WTC11 (cell line): ENCODE data around the gene SYNC.

Source experiments
- TEAD4 ChIP-seq: sonication (generic); formaldehyde crosslinking; IDR thresholded peaks from 2 replicates; pipeline ENCODE4 v1.8.0; 2022; ENCODE audit warnings: mild to moderate bottlenecking, missing genetic modification reagents
- ZNF121 ChIP-seq: sonication (generic); formaldehyde crosslinking; IDR thresholded peaks from 2 replicates; pipeline ENCODE4 v1.8.0; 2023; ENCODE audit warnings: missing genetic modification reagents
- TF ChIP-seq, protein P1 (sequence below): fragments of 200-600 bp; IDR thresholded peaks from 2 replicates; pipeline ENCODE4 v1.8.0; 2022; ENCODE audit warnings: antibody characterized with exemption

DNA sequence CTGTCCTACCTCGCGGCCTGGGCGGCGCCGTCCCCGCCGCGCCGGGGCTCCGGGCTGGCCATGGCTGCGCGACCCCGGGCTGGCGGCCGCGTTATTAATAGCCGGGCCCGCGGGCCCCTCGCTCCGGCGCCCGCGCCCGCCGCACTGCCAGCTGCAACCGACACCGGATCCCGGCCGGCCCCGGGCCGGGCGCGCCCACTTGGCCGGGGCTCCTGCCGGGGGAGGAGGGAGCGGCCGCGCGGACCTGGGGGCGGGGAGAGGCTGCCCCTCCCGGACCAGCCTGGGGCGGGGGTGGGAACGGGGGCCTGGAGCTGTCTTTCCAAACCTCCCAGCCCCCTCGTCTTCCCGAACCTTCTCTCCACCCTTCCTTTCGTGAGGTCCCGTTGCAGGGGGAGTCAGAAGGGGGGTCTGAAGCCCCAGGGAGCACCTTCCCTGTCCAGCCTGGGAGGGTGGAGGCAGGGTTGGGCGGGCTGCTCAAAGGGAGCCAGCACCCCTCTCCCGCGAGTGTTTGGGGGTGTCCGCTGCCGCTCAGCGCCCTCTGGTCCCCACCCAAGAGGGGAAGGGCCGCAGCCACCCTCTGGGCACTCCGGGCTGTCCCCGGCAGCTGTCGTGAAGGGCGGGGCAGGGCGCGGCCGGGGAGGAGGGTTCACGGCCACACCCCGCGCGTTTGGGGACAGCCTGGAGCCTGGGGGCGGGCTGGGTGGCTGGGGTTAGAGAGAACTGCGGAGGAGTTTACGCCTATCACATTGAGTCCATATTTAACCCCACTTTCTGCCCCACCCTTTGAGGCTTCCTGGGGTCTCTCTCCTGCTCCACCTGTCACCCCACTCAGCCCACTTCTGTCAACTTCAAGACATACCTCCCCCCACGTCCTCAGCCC is at the start of gene SYNC:
- TF ChIP-seq, protein P1, sequence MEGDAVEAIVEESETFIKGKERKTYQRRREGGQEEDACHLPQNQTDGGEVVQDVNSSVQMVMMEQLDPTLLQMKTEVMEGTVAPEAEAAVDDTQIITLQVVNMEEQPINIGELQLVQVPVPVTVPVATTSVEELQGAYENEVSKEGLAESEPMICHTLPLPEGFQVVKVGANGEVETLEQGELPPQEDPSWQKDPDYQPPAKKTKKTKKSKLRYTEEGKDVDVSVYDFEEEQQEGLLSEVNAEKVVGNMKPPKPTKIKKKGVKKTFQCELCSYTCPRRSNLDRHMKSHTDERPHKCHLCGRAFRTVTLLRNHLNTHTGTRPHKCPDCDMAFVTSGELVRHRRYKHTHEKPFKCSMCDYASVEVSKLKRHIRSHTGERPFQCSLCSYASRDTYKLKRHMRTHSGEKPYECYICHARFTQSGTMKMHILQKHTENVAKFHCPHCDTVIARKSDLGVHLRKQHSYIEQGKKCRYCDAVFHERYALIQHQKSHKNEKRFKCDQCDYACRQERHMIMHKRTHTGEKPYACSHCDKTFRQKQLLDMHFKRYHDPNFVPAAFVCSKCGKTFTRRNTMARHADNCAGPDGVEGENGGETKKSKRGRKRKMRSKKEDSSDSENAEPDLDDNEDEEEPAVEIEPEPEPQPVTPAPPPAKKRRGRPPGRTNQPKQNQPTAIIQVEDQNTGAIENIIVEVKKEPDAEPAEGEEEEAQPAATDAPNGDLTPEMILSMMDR: no peak
- no peak for TF ChIP-seq TEAD4 (CRISPR knock-in tag)
- 0 out of 2 replicates have a peak, but pooled peaks have one; percentile 54 for TF ChIP-seq ZNF121 (CRISPR knock-in tag)
